ENCODE results near the gene NEURL2.
A peak's percentile ranks its signal among the peaks of the same experiment; 100 is the strongest.
"Not testable (repeated sequence)": the region's sequence is repeated elsewhere in the genome, so short reads cannot be mapped to it uniquely, and the experiment has no call there.

Gene NEURL2

DNA sequence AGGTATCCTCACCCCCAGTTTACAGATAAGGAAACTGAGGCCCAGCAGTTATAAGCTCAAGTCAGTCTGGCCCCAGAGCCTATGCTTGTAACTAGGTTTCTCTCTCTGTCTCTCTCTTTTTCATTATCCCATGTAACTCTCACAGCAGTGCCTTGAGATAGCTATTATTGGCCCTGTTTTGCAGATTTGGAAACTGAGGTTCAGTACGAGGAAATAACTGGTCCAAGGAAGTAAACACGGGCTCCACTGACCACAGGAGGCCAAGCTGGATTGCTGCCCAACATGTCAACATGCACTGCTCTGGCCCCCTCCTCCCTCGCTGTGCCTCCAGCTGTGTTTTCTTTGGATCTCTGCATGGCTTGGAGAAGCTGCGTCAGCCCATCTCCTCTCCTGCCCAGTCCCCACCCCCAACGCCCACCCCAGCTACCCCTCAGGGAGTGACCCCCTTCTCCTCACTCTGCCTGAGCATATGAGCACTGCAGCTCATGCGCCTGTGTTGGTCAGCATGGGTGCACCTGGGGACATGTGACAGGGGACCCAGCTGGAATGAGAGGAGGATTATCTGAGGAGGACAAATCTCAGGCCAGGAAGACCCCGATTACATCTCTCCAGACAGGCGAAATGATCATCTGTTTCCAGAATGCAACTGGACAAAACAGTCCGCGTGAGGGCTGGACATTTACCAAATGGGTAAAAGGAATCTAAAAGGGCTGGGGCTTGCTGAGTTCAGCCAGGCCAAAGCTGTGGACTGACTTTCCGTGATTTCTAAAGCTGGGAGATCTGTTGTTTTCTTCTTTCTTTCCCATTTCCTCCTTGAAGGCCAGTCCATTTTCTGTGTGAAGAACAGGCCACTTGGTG, 28.8 kb upstream of the NEURL2 start:
- DNase-seq, result no peak

DNA sequence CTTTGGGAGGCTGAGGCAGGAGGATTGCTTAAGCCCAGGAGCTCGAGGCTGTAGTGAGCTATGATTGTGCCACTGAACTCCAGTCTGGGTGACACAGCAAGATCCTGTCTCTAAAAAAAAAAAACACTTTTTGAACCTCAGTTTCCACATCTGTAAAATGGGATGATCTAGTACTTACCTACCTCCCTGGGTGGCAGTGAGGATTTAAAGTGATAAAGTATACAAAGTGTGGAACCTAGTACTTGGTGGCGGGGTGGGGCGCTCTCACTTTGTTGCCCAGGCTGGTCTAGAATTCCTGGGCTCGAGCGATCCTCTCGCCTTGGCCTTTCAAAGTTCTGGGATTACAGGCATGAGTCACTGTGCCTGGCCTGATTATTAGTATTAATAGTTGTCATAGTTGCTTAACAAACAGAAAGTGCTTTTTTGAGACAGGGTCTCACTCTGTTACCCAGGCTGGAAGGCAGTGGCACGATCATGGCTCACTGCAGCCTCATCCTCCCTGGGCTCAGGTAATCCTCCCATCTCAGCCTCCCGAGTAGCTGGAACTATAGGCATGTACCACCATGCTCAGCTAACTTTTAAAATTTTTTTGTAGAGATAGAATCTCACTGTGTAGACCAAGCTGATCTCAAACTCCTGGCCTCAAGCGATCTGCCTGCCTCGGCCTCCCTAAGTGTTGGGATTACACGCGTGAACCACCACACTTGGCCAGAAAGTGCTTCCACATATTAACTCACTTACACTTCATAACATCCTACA, 27.9 kb upstream of the NEURL2 start:
- no peak for DNase-seq

- no peak for DNase-seq
These were observed 27.3 kb upstream of the NEURL2 start for GRCh38 chr20:45918182-45918737.

GRCh38 chr20:45917790-45918141, 26.8 kb upstream of the NEURL2 start:
- DNase-seq, result no peak

DNA sequence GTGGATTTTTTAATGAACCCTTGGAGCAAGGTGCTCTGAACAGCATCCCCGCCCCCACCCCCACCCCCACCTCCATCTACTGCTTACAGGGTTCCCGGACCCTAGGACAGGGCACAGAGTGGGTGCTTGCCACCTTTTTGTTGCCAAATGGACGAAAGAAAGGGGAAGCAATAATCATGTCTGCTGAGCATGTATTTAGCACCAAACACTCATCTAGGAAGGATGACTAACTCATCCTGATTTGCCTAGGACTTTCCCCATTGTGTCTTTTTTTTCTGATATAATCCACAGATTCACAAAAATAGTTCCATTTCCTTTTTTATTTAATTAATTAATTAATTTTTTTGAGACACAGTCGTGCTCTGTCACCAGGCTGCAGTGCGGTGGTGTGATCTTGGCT, 22.1 kb upstream of the NEURL2 start:
- no peak for DNase-seq

DNA sequence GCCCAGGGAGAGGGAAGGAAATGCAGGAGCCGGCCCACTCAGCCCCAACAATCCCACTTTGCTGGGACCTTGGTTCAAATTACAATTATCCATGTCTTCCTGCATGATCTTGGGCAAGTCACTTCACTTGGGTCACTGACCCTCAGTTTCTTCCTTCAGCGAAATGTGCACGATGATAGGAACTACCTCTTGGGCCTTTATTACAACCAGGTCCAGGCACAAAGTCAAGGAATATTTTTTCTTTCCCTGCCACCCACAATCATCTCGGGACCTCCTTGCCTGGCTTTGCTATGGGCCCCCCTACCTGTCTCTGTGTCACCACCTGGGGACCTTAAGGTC, 21.3 kb upstream of the NEURL2 start:
- DNase-seq, result no peak

- DNase-seq, result no peak
These were observed 20.7 kb upstream of the NEURL2 start, which contains the start of gene PLTP for GRCh38 chr20:45911486-45912343. Gene PLTP, minus strand, starts transcription at chr20:45912155. Its CDS starts 703 bp downstream, at chr20:45911452.

GRCh38 chr20:45910670-45911485, 19.9 kb upstream of the NEURL2 start:
- peak; percentile 76 for DNase-seq

- DNase-seq, result no peak
These were observed 19.0 kb upstream of the NEURL2 start for GRCh38 chr20:45909817-45910669.

DNA sequence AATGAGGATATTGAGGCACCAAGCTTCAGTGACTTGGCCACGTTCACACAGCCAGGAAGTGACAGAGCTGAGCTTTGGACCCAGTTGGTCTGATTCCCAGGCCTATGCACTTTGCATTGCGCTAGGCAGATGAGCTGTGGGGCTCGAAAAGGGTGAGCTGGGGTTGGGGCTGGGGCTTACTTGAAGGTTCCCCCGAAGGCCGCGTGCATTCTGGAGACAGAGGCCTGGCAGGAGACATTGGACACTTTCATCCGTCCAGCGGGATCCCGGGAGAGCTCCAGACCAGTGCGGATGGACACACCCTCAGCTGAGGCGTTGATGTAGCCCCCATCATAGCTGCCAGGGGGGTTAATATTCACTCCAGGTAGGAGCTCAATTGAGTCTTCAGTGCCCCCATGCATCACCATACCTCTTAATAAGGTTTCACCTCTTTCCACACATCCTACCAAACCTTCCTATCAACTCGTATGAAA, 18.4 kb upstream of the NEURL2 start:
- DNase-seq, result no peak

GRCh38 chr20:45908084-45908483, 17.1 kb upstream of the NEURL2 start:
- no peak for DNase-seq

GRCh38 chr20:45907219-45907948, 16.4 kb upstream of the NEURL2 start:
- DNase-seq, result no peak

DNA sequence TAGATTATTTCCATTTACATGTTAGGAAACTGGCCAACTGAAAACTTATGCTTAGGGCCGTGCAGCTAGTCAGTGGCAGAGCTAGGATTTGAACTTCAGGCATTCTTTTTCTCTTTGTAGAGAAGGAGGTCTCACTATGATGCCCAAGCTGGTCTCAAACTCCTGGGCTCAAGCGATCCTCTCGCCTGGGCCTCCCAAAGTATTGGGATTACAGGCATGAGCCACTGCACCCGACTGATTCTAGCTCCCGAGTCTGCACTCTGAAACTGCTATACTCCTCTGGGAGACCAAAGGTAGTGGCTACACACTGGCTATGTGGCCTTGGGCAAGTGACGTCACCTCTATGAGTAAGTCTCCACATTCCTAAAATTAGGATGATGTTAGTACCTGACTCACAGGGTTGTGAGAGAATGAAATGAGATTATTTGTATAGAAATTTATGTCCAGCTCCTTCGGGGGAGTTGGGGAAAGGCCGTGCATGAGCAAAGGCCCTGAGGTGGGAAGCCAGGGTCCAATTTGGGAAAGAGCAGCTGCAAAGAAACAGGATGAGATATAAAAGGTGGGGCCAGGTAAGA, 14.6 kb upstream of the NEURL2 start:
- no peak for DNase-seq

DNA sequence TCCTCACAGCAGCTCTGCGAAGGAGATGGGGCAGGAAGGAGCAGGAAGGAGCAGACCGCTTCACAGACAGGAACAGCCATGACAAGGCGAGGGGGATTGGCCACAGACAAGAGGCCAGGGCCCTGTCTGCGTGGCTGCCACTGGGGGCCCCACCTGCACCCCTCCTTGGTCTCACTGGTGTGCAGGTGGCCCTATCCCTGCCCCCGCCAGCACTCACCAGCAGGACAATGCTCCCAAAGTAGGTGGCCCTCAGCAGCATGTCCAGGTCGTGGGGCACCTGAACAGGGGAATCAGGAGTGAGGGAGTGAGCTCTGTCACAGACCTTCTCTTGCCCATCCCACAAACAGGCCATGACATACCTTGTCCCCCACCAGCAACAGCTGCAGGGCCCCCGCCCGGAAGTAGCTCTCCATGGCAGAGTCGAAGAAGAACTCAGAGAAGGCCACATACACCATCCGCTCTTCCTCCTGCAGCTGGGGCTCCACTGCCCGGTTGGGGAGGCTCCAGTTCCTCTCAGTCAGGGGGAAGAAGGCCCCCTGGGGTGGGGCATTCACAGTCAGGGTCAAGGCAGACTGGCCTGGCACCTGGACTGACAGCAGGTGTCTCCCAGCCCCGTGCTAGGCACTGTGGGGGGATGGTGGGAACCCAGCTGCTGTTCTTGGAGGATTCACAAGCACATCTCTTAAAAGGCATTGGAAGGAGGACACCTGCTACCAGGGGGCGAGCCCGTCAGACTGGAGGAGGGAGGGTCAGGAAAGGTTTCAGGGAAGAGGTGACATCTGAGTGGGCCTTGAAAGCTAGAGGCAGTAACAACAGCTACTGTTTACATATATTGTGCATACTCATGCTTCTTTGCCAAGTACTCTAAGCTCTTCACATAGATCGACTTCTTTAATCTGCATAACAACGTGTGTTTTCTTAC, 13.8 kb upstream of the NEURL2 start:
- no peak for DNase-seq

GRCh38 chr20:45902199-45902701, 11.2 kb upstream of the NEURL2 start:
- no peak for DNase-seq

- DNase-seq, result not testable (repeated sequence)
These were observed 10.3 kb upstream of the NEURL2 start for GRCh38 chr20:45901332-45901731.

DNA sequence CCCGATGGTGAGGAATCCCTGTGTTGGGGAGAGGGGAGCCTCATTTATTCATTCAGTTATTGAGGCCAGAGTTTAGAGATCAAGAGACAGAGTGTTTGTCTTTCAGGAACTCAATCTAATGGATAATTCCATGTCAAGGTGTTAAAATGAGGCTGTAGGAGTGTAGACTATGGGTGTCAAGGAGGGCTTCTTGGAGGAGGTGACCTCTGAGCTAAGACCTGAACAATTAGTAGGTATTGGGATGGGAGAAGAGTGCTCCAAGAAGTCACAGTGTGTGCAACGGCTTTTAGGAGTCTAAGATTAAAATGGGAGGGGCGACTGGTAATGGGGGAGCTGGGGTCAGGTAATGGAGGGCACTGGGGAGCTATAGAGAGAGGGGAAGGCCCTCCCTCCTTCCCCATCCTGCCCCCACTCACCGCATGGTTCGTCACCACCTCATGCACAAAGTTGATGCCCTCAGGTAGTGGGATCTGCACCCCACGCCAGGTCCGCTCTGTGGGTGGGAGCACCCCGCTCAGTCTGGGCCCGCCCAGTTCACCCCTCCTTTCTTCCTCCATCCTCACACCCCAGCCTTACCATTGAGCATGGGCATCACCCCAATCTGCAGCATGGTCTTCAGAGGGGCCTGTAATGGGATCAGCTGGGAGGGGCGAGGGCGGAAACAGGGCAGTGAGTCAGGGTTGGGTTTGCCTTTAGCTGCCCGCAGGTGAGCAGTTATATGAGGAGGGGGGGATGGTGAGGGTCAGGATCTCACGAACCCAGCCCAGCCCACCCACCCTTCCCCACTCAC, 8.2 kb upstream of the NEURL2 start:
- no peak for DNase-seq

DNA sequence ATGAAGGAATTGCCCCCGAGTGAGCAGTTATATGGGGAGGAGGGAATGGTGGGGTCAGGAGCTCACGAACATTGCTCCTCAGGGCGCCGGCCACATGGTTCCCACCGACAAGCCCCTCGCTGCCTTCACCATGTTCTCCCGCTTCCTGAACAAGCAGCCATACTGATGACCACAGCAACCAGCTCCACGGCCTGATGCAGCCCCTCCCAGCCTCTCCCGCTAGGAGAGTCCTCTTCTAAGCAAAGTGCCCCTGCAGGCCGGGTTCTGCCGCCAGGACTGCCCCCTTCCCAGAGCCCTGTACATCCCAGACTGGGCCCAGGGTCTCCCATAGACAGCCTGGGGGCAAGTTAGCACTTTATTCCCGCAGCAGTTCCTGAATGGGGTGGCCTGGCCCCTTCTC, 7.3 kb upstream of the NEURL2 start:
- DNase-seq, result no peak

All from activated effector memory CD4-positive, alpha-beta T cell treated with Interleukin-2 at 50 U/mL for 16 hours (primary cell).